Measurements from ENCODE around the gene SELPLG.

GRCh38 chr12:108620236-108620879 is 13.3 kb downstream of the SELPLG start:
- no peak for TF ChIP-seq POLR2A (IDR thresholded peaks at IDR 0.05)
- no peak for TF ChIP-seq CTCF (IDR thresholded peaks at IDR 0.05 in 8 of 11, conservative IDR thresholded peaks at IDR 0.05 in 3 of 11)

All from spleen (tissue), 7 donors.